Gastrocnemius medialis (tissue), 4 donors: ENCODE data around the gene MGST2. TPM values are rescaled to one million over a fixed set of nuclear protein-coding genes. Genes with fewer than 3 reads are reported as not detected.
A peak's percentile ranks its signal among the peaks of the same experiment; 100 is the strongest.

Source experiments
- ATAC-seq, 2 donors: fragments of 150-250 bp; one replicate each; pipeline ENCODE4 v1.9.1; 2016
- DNase-seq, 2 donors: peaks; one replicate each; pipeline ENCODE4 v3.0.0-alpha.2; 2019
- H3K27ac ChIP-seq, 4 donors: fragments of 200-600 bp; sonication (generic); 1 replicate in 1 of 4; 2 replicates in 3 of 4; pipeline ENCODE4 v1.5.1; 2016 to 2018; ENCODE audit warnings: mild to moderate bottlenecking in 2 of 4, moderate library complexity in 1 of 4
- H3K27me3 ChIP-seq, 3 donors: fragments of 200-600 bp; sonication (generic) in 2 of 3; 1 replicate in 1 of 3; 2 replicates in 2 of 3; pipeline versions ENCODE4 v1.5.1 to v1.6.0; 2016 to 2019; ENCODE audit warnings: mild to moderate bottlenecking in 1 of 3, moderate library complexity in 1 of 3
- H3K36me3 ChIP-seq, 2 donors: fragments of 200-600 bp; sonication (generic) in 1 of 2; one replicate each; pipeline ENCODE4 v1.5.1; 2017 to 2018
- H3K4me1 ChIP-seq, 2 donors: fragments of 200-600 bp; sonication (generic) in 1 of 2; one replicate each; pipeline ENCODE4 v1.5.1; 2016 to 2017; ENCODE audit warnings: mild to moderate bottlenecking in 2 of 2
- H3K4me3 ChIP-seq, 4 donors: fragments of 200-600 bp; sonication (generic) in 3 of 4; 1 replicate in 1 of 4; 2 replicates in 3 of 4; pipeline ENCODE4 v1.5.1; 2016 to 2019; ENCODE audit warnings: mild to moderate bottlenecking in 2 of 4
- H3K9me3 ChIP-seq, 3 donors: fragments of 200-600 bp; sonication (generic) in 2 of 3; 1 replicate in 1 of 3; 2 replicates in 2 of 3; pipeline ENCODE4 v1.5.1; 2016 to 2019
- POLR2A ChIP-seq, 2 donors: fragments of 450-650 bp; IDR thresholded peaks; one replicate each; pipeline ENCODE4 v1.6.1; 2017; ENCODE audit warnings: antibody characterized with exemption in 2 of 2, mild to moderate bottlenecking in 2 of 2, moderate library complexity in 2 of 2
- in situ Hi-C, 4 donors: fragments of 200-750 bp; cut with MboI; loops; one replicate each; pipeline versions ENCODE4 v1.15.0 to v1.8.0; 2017; ENCODE audit warnings: low sequenced_read_pairs in 4 of 4
- intact Hi-C: fragments of 100-400 bp; cut with DNase I; formaldehyde crosslinking; loops from one replicate; pipeline ENCODE4 v1.15.1; 2023; ENCODE audit warnings: low total_unique reads
- total RNA-seq, 4 donors: library from RNA; depleted of rRNA; stranded (reverse); fragments of >200 nt; gene quantifications; one replicate each; pipeline versions ENCODE4 v1.1.0 to v1.2.3, GENCODE V29; 2016
- TF ChIP-seq, protein P1 (sequence below), 5 experiments: fragments of 450-650 bp in 3 of 5; fragments of 200-600 bp in 2 of 5; sonication (generic) in 2 of 5; IDR thresholded peaks in 4 of 5; conservative IDR thresholded peaks in 1 of 5; 1 replicate in 4 of 5; 2 replicates in 1 of 5; pipeline ENCODE4 v1.5.1; 2016 to 2019; ENCODE audit warnings: antibody characterized with exemption in 5 of 5, mild to moderate bottlenecking in 3 of 5, moderate library complexity in 3 of 5

MGST2 gene
- total RNA-seq, 4 donors from 2014 or later, result 17.3 to 38.6 (median 30.9) TPM

DNA sequence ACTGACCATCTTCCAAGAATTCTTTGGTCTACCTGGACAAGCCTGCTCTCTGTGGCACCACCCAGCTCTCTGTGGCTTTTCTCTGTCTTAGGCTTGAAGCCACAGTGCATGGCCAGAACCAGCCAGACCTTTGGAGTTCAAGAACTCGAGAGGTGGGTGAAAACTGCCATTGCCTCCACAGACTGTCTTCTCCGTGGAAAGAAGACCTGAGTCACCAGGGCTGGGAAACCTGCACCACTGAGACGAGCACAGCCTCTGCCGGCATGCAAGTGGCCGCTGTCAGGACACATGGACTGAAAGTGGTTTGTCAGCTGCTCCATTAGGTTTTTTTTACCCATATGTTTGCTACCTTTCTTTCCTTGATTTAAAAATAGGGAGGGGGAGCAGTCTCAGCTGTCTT, 74.5 kb downstream of the MGST2 start:
- DNase-seq (peak; percentile 76 to 78), ATAC-seq (peak; percentile 88 to 90)
- Histone ChIP-seq H3K4me3 (peak overlapping the region; percentile 10 to 50 (median 44)), H3K36me3 (no peaks in the 10 kb centered on the region), H3K27ac (peak overlapping the region; percentile 80 to 97 (median 92)), H3K27me3 (no peaks in the 10 kb centered on the region), H3K9me3 (no peaks in the 10 kb centered on the region), H3K4me1 (peaks cover 26 to 30% of the 10 kb centered on the region in 2 donors)
- TF ChIP-seq POLR2A (IDR thresholded peaks at IDR 0.05), result peak; percentile 30 to 48
- TF ChIP-seq, protein P1, sequence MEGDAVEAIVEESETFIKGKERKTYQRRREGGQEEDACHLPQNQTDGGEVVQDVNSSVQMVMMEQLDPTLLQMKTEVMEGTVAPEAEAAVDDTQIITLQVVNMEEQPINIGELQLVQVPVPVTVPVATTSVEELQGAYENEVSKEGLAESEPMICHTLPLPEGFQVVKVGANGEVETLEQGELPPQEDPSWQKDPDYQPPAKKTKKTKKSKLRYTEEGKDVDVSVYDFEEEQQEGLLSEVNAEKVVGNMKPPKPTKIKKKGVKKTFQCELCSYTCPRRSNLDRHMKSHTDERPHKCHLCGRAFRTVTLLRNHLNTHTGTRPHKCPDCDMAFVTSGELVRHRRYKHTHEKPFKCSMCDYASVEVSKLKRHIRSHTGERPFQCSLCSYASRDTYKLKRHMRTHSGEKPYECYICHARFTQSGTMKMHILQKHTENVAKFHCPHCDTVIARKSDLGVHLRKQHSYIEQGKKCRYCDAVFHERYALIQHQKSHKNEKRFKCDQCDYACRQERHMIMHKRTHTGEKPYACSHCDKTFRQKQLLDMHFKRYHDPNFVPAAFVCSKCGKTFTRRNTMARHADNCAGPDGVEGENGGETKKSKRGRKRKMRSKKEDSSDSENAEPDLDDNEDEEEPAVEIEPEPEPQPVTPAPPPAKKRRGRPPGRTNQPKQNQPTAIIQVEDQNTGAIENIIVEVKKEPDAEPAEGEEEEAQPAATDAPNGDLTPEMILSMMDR (IDR thresholded peaks at IDR 0.05 in 4 of 5, conservative IDR thresholded peaks at IDR 0.05 in 1 of 5), result no peak
- intact Hi-C loops, result loop anchor here (1.0 to 2.0 kb wide), 2 partner anchors 23 to 307 kb away; no protein-coding TSS in a partner anchor
- in situ Hi-C loops, result loop anchor here in 2 of 4 donors (25.0 kb wide), 2 partner anchors 422 to 622 kb away; partner anchors contain the start of genes MAML3 (in 1 of the 2) and SCOC (in 1 of the 2)

GRCh38 chr4:139740531-139741041, 75.0 kb downstream of the MGST2 start:
- Histone ChIP-seq H3K9me3 (no peaks in the 10 kb centered on the region), H3K4me1 (peaks cover 26 to 30% of the 10 kb centered on the region in 2 donors), H3K4me3 (peak overlapping the region; percentile 10 to 50 (median 44)), H3K27ac (peak overlapping the region; percentile 80 to 97 (median 92)), H3K27me3 (no peaks in the 10 kb centered on the region), H3K36me3 (no peaks in the 10 kb centered on the region)
- intact Hi-C loops (loop anchor here (1.0 to 2.0 kb wide), 2 partner anchors 23 to 306 kb away; no protein-coding TSS in a partner anchor), in situ Hi-C loops (loop anchor here in 2 of 4 donors (25.0 kb wide), 2 partner anchors 422 to 622 kb away; partner anchors contain the start of genes MAML3 (in 1 of the 2) and SCOC (in 1 of the 2))
- TF ChIP-seq, protein P1 (IDR thresholded peaks at IDR 0.05 in 4 of 5, conservative IDR thresholded peaks at IDR 0.05 in 1 of 5), result peak in 4 of 5 experiments; percentile 2 to 44 (median 30)
- no peak for TF ChIP-seq POLR2A (IDR thresholded peaks at IDR 0.05)
- DNase-seq, result peak; percentile 76 to 88
- peak; percentile 96 to 98 for ATAC-seq

DNA sequence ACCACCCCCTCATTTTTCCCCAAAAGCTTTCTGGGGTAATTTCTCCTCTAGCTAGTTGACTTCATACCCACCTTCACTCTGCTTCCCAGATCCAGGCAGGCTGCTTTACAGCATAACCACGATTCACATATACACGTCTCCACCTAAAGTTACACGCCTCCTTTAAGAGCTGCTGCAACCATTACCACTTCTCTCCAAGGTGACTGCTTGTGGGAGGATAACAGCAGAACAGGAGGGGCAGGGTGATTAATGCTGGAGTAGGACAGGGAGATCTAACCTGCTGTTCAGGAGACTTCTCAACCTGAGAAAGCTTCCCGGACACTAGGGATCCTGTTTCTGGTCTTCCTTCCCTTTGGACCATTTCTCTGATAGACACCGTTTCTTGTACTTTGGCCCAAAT, 77.4 kb downstream of the MGST2 start:
- intact Hi-C loops (no loop called here), in situ Hi-C loops (loop anchor here in 2 of 4 donors (25.0 kb wide), 2 partner anchors 419 to 619 kb away; partner anchors contain the start of genes MAML3 (in 1 of the 2) and SCOC (in 1 of the 2))
- Histone ChIP-seq H3K27ac (no peak overlapping the region), H3K4me1 (peaks cover 26 to 30% of the 10 kb centered on the region in 2 donors), H3K36me3 (no peaks in the 10 kb centered on the region), H3K27me3 (no peaks in the 10 kb centered on the region), H3K4me3 (no peak overlapping the region), H3K9me3 (no peaks in the 10 kb centered on the region)
- TF ChIP-seq, protein P1 (IDR thresholded peaks at IDR 0.05 in 4 of 5, conservative IDR thresholded peaks at IDR 0.05 in 1 of 5), result no peak
- no peak for TF ChIP-seq POLR2A (IDR thresholded peaks at IDR 0.05)
- ATAC-seq (no peak), DNase-seq (no peak)

DNA sequence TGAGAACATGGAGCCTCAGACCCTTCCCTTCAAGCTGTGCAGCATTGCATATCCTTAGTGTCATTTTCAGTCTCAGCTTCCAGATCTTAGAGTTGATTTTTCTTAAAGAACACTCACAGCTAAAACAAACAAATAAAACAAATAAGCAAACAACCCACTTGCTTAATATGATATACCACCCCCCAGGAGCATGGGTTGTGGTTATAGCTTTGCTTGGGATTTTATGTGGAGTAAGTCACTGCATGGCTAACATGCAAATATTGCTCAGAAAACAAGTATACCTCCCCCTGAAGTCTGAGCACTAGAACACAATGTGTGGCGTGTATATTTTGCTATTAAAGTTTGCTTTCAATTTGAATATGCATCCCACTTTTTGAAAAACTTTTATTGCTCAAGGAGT, 78.6 kb downstream of the MGST2 start:
- no peak overlapping the region for H3K27ac ChIP-seq
- DNase-seq (no peak), ATAC-seq (no peak)
- H3K9me3 ChIP-seq, result no peaks in the 10 kb centered on the region
- H3K4me1 ChIP-seq, result peaks cover 21 to 22% of the 10 kb centered on the region in 2 donors
- no peaks in the 10 kb centered on the region for H3K27me3 ChIP-seq
- in situ Hi-C loops (loop anchor here in 2 of 4 donors (25.0 kb wide), 2 partner anchors 418 to 618 kb away; partner anchors contain the start of genes MAML3 (in 1 of the 2) and SCOC (in 1 of the 2)), intact Hi-C loops (no loop called here)
- TF ChIP-seq, protein P1 (IDR thresholded peaks at IDR 0.05 in 4 of 5, conservative IDR thresholded peaks at IDR 0.05 in 1 of 5), result no peak
- no peak for TF ChIP-seq POLR2A (IDR thresholded peaks at IDR 0.05)
- no peaks in the 10 kb centered on the region for H3K36me3 ChIP-seq
- H3K4me3 ChIP-seq, result no peak overlapping the region
